Measurements from ENCODE around the gene PRRX2.
A peak's percentile ranks its signal among the peaks of the same experiment; 100 is the strongest.

PRRX2 gene

GRCh38 chr9:129692534-129692933 lies 27.1 kb downstream of the PRRX2 start:
- no peak for DNase-seq (ENCODE audit: low read depth)
- H3K4me3 ChIP-seq (ENCODE audit: low read depth, low read length) = no peak overlapping the region
- in situ Hi-C loops (cut with HindIII; ENCODE audit: low sequenced_read_pairs) = no loop called here
- TF ChIP-seq CTCF (IDR thresholded peaks at IDR 0.05; ENCODE audit: low read depth, low read length, missing control alignments) = no peak

- in situ Hi-C loops (cut with HindIII; ENCODE audit: low sequenced_read_pairs) = no loop called here
- no peak for TF ChIP-seq CTCF (IDR thresholded peaks at IDR 0.05; ENCODE audit: low read depth, low read length, missing control alignments)
Measured at GRCh38 chr9:129693741-129694140, 28.3 kb downstream of the PRRX2 start.

GRCh38 chr9:129694243-129694646 lies 28.8 kb downstream of the PRRX2 start:
- DNase-seq (ENCODE audit: low read depth) = no peak
- TF ChIP-seq CTCF (IDR thresholded peaks at IDR 0.05; ENCODE audit: low read depth, low read length, missing control alignments) = no peak
- in situ Hi-C loops (cut with HindIII; ENCODE audit: low sequenced_read_pairs) = no loop called here
- H3K4me3 ChIP-seq (ENCODE audit: low read depth, low read length) = no peak overlapping the region

More at GRCh38 chr9:129693741-129694140, 28.3 kb downstream of the PRRX2 start:
- no peak overlapping the region for H3K4me3 ChIP-seq (ENCODE audit: low read depth, low read length)
- DNase-seq (ENCODE audit: low read depth) = no peak

- in situ Hi-C loops (cut with HindIII; ENCODE audit: low sequenced_read_pairs) = loop anchor here (5.0 kb wide), 1 partner anchor 81 kb away; no protein-coding TSS in a partner anchor
- TF ChIP-seq CTCF (IDR thresholded peaks at IDR 0.05; ENCODE audit: low read depth, low read length, missing control alignments) = no peak
- no peak for DNase-seq (ENCODE audit: low read depth)
Measured at GRCh38 chr9:129695870-129696269, 30.4 kb downstream of the PRRX2 start.

GRCh38 chr9:129696944-129697655 lies 31.7 kb downstream of the PRRX2 start:
- peak overlapping the region; percentile 31 for H3K4me3 ChIP-seq (ENCODE audit: low read depth, low read length)
- no peak for DNase-seq (ENCODE audit: low read depth)
- TF ChIP-seq CTCF (IDR thresholded peaks at IDR 0.05; ENCODE audit: low read depth, low read length, missing control alignments) = no peak
- in situ Hi-C loops (cut with HindIII; ENCODE audit: low sequenced_read_pairs) = loop anchor here (5.0 kb wide), 1 partner anchor 80 kb away; no protein-coding TSS in a partner anchor

More at GRCh38 chr9:129695870-129696269, 30.4 kb downstream of the PRRX2 start:
- no peak overlapping the region for H3K4me3 ChIP-seq (ENCODE audit: low read depth, low read length)

- in situ Hi-C loops (cut with HindIII; ENCODE audit: low sequenced_read_pairs) = loop anchor here (5.0 kb wide), 1 partner anchor 80 kb away; no protein-coding TSS in a partner anchor
- TF ChIP-seq CTCF (IDR thresholded peaks at IDR 0.05; ENCODE audit: low read depth, low read length, missing control alignments) = no peak
- H3K4me3 ChIP-seq (ENCODE audit: low read depth, low read length) = peak overlapping the region; percentile 31
- no peak for DNase-seq (ENCODE audit: low read depth)
Measured at GRCh38 chr9:129697656-129698253, 32.3 kb downstream of the PRRX2 start.
